HEK293 (cell line): ENCODE measurements around the gene PNPLA5.
A peak's percentile ranks its signal among the peaks of the same experiment; 100 is the strongest.

Source experiments
- CTCF ChIA-PET: fragments of 350-600 bp; formaldehyde crosslinking; extraction: SDS; loops from one replicate; lab custom pipeline; 2021; ENCODE audit warnings: antibody characterized with exemption; lab: Yijun Ruan, JAX
- POLR2A ChIA-PET: fragments of 300-600 bp; formaldehyde crosslinking; extraction: SDS; loops from one replicate; lab custom pipeline; 2020; ENCODE audit warnings: antibody characterized with exemption, inconsistent platforms; lab: Yijun Ruan, JAX
- H3K27ac ChIP-seq: fragments of 200-500 bp; sonication (Bioruptor generic); 2 replicates; pipeline ENCODE4 v1.5.1; 2014; ENCODE audit warnings: low read depth, low read length, control low read depth, inconsistent platforms; ENCODE audit errors: extremely low read depth
- H3K36me3 ChIP-seq, 2 experiments: fragments of 200-500 bp in 1 of 2; sonication (Bioruptor generic) in 1 of 2; 1 replicate in 1 of 2; 2 replicates in 1 of 2; pipeline ENCODE4 v1.5.1; 2014 to 2017; ENCODE audit warnings: inconsistent platforms in 2 of 2, low read length in 2 of 2; ENCODE audit not compliant: control insufficient read depth in 2 of 2, insufficient read depth in 1 of 2
- H3K4me1 ChIP-seq: fragments of 200-500 bp; sonication (Bioruptor generic); 2 replicates; pipeline ENCODE4 v1.5.1; 2014; ENCODE audit warnings: mild to moderate bottlenecking, low read length, inconsistent platforms; ENCODE audit not compliant: control insufficient read depth, insufficient read depth
- H3K4me3 ChIP-seq: 2 replicates; pipeline ENCODE4 v1.5.1; 2011; ENCODE audit warnings: low read depth, mild to moderate bottlenecking, control low read depth, low read length, moderate library complexity
- H3K9me3 ChIP-seq: fragments of 200-500 bp; sonication (Bioruptor generic); 2 replicates; pipeline ENCODE4 v1.5.1; 2014; ENCODE audit warnings: low read depth, low read length, inconsistent platforms; ENCODE audit not compliant: control insufficient read depth, insufficient read depth
- GLIS1 ChIP-seq: fragments of 450-650 bp; formaldehyde crosslinking; IDR thresholded peaks from 2 replicates; pipeline ENCODE4 v1.5.1; 2016; ENCODE audit warnings: missing biosample characterization, missing genetic modification characterization
- KLF17 ChIP-seq: fragments of 450-650 bp; formaldehyde crosslinking; IDR thresholded peaks from 2 replicates; pipeline ENCODE4 v1.5.1; 2016; ENCODE audit warnings: missing biosample characterization, missing genetic modification characterization
- KLF8 ChIP-seq: fragments of 450-650 bp; formaldehyde crosslinking; IDR thresholded peaks from 2 replicates; pipeline ENCODE4 v1.5.1; 2016; ENCODE audit warnings: missing biosample characterization, missing genetic modification characterization
- KLF9 ChIP-seq: fragments of 450-650 bp; formaldehyde crosslinking; IDR thresholded peaks from 2 replicates; pipeline ENCODE4 v1.5.1; 2016; ENCODE audit warnings: missing biosample characterization, missing genetic modification characterization, low read depth
- PRDM4 ChIP-seq: fragments of 450-650 bp; formaldehyde crosslinking; IDR thresholded peaks from 2 replicates; pipeline ENCODE4 v1.5.1; 2017; ENCODE audit warnings: missing biosample characterization, missing genetic modification characterization
- TCF7L2 ChIP-seq: IDR thresholded peaks from 2 replicates; pipeline ENCODE4 v1.6.1; 2011; ENCODE audit warnings: low read depth, mild to moderate bottlenecking, inconsistent platforms, low read length, moderate library complexity, borderline replicate concordance
- ZBTB1 ChIP-seq: fragments of 450-650 bp; formaldehyde crosslinking; IDR thresholded peaks from 2 replicates; pipeline ENCODE4 v1.5.1; 2016; ENCODE audit warnings: missing biosample characterization, missing genetic modification characterization
- ZBTB26 ChIP-seq: fragments of 450-650 bp; formaldehyde crosslinking; optimal IDR thresholded peaks from 2 replicates; pipeline ENCODE3; 2016; ENCODE audit warnings: missing biosample characterization, mild to moderate bottlenecking, missing genetic modification characterization
- ZBTB48 ChIP-seq: fragments of 450-650 bp; formaldehyde crosslinking; IDR thresholded peaks from 2 replicates; pipeline ENCODE4 v1.5.1; 2016; ENCODE audit warnings: missing biosample characterization, missing genetic modification characterization
- ZNF175 ChIP-seq: fragments of 450-650 bp; formaldehyde crosslinking; IDR thresholded peaks from 2 replicates; pipeline ENCODE4 v1.5.1; 2016; ENCODE audit warnings: missing biosample characterization, missing genetic modification characterization
- ZNF202 ChIP-seq: fragments of 450-650 bp; formaldehyde crosslinking; IDR thresholded peaks from 2 replicates; pipeline ENCODE4 v1.5.1; 2016; ENCODE audit warnings: missing biosample characterization, missing genetic modification characterization, borderline replicate concordance
- ZNF239 ChIP-seq: fragments of 450-650 bp; formaldehyde crosslinking; IDR thresholded peaks from 2 replicates; pipeline ENCODE4 v1.5.1; 2016; ENCODE audit warnings: missing biosample characterization, missing genetic modification characterization
- ZNF24 ChIP-seq: fragments of 450-650 bp; formaldehyde crosslinking; IDR thresholded peaks from 2 replicates; pipeline ENCODE4 v1.5.1; 2016; ENCODE audit warnings: missing biosample characterization, missing genetic modification characterization
- ZNF311 ChIP-seq: fragments of 450-650 bp; formaldehyde crosslinking; IDR thresholded peaks from 2 replicates; pipeline ENCODE4 v1.5.1; 2017; ENCODE audit warnings: missing biosample characterization, missing genetic modification characterization, borderline replicate concordance
- ZNF423 ChIP-seq: fragments of 450-650 bp; formaldehyde crosslinking; IDR thresholded peaks from 2 replicates; pipeline ENCODE4 v1.5.1; 2016; ENCODE audit warnings: missing biosample characterization, missing genetic modification characterization
- ZNF501 ChIP-seq: fragments of 450-650 bp; formaldehyde crosslinking; IDR thresholded peaks from 2 replicates; pipeline ENCODE4 v1.5.1; 2016; ENCODE audit warnings: missing biosample characterization, missing genetic modification characterization
- ZNF513 ChIP-seq: fragments of 450-650 bp; IDR thresholded peaks from 2 replicates; pipeline ENCODE4 v1.5.1; 2018; ENCODE audit warnings: missing biosample characterization, missing genetic modification characterization
- ZNF558 ChIP-seq: fragments of 450-650 bp; formaldehyde crosslinking; IDR thresholded peaks from 2 replicates; pipeline ENCODE4 v1.5.1; 2016; ENCODE audit warnings: missing biosample characterization, missing genetic modification characterization
- ZNF600 ChIP-seq: fragments of 450-650 bp; formaldehyde crosslinking; IDR thresholded peaks from 2 replicates; pipeline ENCODE4 v1.5.1; 2016; ENCODE audit warnings: missing biosample characterization, missing genetic modification characterization
- TF ChIP-seq, protein P1 (sequence below): fragments of 450-650 bp; formaldehyde crosslinking; IDR thresholded peaks from 2 replicates; pipeline ENCODE4 v1.5.1; 2016; ENCODE audit warnings: missing biosample characterization, missing genetic modification characterization
- TF ChIP-seq, protein P2 (sequence below): fragments of 450-650 bp; formaldehyde crosslinking; IDR thresholded peaks from 2 replicates; pipeline ENCODE4 v1.5.1; 2017; ENCODE audit warnings: missing biosample characterization, missing genetic modification characterization
- TF ChIP-seq, protein P3 (sequence below): fragments of 450-650 bp; formaldehyde crosslinking; IDR thresholded peaks from 2 replicates; pipeline ENCODE4 v1.5.1; 2016; ENCODE audit warnings: missing biosample characterization, missing genetic modification characterization
- TF ChIP-seq, protein P4 (sequence below): fragments of 450-650 bp; formaldehyde crosslinking; IDR thresholded peaks from 2 replicates; pipeline ENCODE4 v1.5.1; 2016; ENCODE audit warnings: missing biosample characterization, missing genetic modification characterization
- TF ChIP-seq, protein P5 (sequence below): fragments of 450-650 bp; formaldehyde crosslinking; IDR thresholded peaks from 2 replicates; pipeline ENCODE4 v1.5.1; 2016; ENCODE audit warnings: missing biosample characterization, missing genetic modification characterization, low read depth

PNPLA5 gene

DNA sequence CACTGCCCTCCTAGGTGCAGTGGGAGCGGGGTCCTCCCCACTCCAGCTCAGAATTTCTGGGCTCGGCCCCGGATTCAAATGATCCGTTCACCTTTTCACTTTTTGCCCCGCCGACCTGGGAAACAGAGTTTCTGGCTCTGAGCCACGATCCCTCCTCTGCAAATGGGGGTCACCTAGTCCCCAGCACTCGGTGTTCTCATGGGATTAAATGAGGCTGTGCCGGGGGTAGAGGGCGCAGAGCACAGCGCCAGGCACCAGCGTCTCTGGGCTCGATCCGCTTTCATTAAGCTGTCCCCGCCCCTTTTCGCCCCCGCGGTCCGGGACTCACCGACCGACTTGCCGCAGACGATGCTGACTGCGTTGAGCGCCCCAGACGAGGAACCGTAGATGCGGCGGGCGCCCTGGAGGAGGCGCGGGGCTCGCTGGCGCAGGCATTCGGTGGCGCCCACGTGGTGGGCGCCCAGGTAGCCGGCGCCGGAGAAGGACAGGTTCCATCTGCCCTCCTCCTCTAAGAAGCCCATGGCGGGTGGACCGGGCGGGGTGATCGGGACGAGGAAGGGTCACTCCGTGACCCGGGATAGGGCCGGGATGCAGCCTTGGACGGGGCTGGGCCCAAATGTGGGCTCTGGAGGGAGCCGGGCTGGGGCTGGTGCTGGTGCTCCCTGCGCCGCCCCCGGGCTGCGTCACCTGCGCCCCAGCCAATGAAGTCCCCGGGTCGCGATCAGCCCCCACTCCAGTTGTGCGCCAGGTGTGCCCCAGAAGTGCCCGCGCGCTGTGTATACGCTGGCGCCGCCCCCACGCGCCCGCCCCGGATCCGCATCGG lies at the start of gene PNPLA5:
PNPLA5 (minus strand) TSS at position 654 of the 823 bp plus-strand sequence; CDS start at position 521, 133 bp downstream.
- no peaks in the 10 kb centered on the region for H3K9me3 ChIP-seq
- POLR2A ChIA-PET: interaction anchor here (0.5 kb wide), 1 partner anchor 33 kb away, joined by 3 read pairs; no protein-coding TSS in a partner anchor
- H3K4me3 ChIP-seq: no peak within 1 kb of the TSS
- CTCF ChIA-PET: interaction anchor here (1.0 to 1.7 kb wide), 3 partner anchors 9 to 23 kb away, joined by 4 to 10 read pairs (median 7); no protein-coding TSS in a partner anchor
- no peaks in the 10 kb centered on the region; the same call in 1 of the 2 replicates for H3K4me1 ChIP-seq
- no peaks in the 10 kb centered on the region for H3K36me3 ChIP-seq
- H3K27ac ChIP-seq: no peak within 1 kb of the TSS
- TF ChIP-seq ZBTB1: no peak
- TF ChIP-seq, protein P1, sequence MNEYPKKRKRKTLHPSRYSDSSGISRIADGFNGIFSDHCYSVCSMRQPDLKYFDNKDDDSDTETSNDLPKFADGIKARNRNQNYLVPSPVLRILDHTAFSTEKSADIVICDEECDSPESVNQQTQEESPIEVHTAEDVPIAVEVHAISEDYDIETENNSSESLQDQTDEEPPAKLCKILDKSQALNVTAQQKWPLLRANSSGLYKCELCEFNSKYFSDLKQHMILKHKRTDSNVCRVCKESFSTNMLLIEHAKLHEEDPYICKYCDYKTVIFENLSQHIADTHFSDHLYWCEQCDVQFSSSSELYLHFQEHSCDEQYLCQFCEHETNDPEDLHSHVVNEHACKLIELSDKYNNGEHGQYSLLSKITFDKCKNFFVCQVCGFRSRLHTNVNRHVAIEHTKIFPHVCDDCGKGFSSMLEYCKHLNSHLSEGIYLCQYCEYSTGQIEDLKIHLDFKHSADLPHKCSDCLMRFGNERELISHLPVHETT (tag by site-specific recombination): no peak
- no peak for TF ChIP-seq PRDM4 (tag by site-specific recombination)
- TF ChIP-seq, protein P2, sequence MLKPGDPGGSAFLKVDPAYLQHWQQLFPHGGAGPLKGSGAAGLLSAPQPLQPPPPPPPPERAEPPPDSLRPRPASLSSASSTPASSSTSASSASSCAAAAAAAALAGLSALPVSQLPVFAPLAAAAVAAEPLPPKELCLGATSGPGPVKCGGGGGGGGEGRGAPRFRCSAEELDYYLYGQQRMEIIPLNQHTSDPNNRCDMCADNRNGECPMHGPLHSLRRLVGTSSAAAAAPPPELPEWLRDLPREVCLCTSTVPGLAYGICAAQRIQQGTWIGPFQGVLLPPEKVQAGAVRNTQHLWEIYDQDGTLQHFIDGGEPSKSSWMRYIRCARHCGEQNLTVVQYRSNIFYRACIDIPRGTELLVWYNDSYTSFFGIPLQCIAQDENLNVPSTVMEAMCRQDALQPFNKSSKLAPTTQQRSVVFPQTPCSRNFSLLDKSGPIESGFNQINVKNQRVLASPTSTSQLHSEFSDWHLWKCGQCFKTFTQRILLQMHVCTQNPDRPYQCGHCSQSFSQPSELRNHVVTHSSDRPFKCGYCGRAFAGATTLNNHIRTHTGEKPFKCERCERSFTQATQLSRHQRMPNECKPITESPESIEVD (tag by site-specific recombination): no peak
- no peak for TF ChIP-seq ZNF202 (tag by site-specific recombination)
- TF ChIP-seq TCF7L2: no peak
- TF ChIP-seq KLF8 (tag by site-specific recombination): no peak
- TF ChIP-seq ZBTB48 (tag by site-specific recombination): no peak
- peak; percentile 9 for TF ChIP-seq ZBTB26 (tag by site-specific recombination)
- TF ChIP-seq ZNF513 (tag by site-specific recombination): no peak
- TF ChIP-seq KLF17: no peak
- TF ChIP-seq ZNF501 (tag by site-specific recombination): no peak
- no peak for TF ChIP-seq ZNF423 (tag by site-specific recombination)
- no peak for TF ChIP-seq KLF9 (tag by site-specific recombination)
- TF ChIP-seq ZNF175 (tag by site-specific recombination): no peak
- TF ChIP-seq GLIS1: peak; percentile 23; the same call in 1 of the 2 replicates
- TF ChIP-seq ZNF558 (tag by site-specific recombination): no peak
- no peak for TF ChIP-seq ZNF311
- TF ChIP-seq, protein P3, sequence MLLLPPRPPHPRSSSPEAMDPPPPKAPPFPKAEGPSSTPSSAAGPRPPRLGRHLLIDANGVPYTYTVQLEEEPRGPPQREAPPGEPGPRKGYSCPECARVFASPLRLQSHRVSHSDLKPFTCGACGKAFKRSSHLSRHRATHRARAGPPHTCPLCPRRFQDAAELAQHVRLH (tag by site-specific recombination): no peak
- no peak for TF ChIP-seq ZNF239 (tag by site-specific recombination)
- TF ChIP-seq, protein P4, sequence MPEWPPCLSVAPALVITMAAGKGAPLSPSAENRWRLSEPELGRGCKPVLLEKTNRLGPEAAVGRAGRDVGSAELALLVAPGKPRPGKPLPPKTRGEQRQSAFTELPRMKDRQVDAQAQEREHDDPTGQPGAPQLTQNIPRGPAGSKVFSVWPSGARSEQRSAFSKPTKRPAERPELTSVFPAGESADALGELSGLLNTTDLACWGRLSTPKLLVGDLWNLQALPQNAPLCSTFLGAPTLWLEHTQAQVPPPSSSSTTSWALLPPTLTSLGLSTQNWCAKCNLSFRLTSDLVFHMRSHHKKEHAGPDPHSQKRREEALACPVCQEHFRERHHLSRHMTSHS: no peak
- TF ChIP-seq ZNF24 (tag by site-specific recombination): no peak
- TF ChIP-seq ZNF600 (tag by site-specific recombination): no peak
- TF ChIP-seq, protein P5, sequence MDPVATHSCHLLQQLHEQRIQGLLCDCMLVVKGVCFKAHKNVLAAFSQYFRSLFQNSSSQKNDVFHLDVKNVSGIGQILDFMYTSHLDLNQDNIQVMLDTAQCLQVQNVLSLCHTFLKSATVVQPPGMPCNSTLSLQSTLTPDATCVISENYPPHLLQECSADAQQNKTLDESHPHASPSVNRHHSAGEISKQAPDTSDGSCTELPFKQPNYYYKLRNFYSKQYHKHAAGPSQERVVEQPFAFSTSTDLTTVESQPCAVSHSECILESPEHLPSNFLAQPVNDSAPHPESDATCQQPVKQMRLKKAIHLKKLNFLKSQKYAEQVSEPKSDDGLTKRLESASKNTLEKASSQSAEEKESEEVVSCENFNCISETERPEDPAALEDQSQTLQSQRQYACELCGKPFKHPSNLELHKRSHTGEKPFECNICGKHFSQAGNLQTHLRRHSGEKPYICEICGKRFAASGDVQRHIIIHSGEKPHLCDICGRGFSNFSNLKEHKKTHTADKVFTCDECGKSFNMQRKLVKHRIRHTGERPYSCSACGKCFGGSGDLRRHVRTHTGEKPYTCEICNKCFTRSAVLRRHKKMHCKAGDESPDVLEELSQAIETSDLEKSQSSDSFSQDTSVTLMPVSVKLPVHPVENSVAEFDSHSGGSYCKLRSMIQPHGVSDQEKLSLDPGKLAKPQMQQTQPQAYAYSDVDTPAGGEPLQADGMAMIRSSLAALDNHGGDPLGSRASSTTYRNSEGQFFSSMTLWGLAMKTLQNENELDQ (tag by site-specific recombination): no peak
